D341Med (cell line): ENCODE measurements around the gene FBXO9.

Experiments
- DNase-seq: peaks from one replicate; pipeline ENCODE4 v3.0.0; 2012; ENCODE audit warnings: low spot score

Gene FBXO9

GRCh38 chr6:53095270-53095669 is 30.1 kb downstream of the FBXO9 start:
- DNase-seq: no peak

- no peak for DNase-seq
Observed at GRCh38 chr6:53095716-53096115, 30.5 kb downstream of the FBXO9 start.

DNA sequence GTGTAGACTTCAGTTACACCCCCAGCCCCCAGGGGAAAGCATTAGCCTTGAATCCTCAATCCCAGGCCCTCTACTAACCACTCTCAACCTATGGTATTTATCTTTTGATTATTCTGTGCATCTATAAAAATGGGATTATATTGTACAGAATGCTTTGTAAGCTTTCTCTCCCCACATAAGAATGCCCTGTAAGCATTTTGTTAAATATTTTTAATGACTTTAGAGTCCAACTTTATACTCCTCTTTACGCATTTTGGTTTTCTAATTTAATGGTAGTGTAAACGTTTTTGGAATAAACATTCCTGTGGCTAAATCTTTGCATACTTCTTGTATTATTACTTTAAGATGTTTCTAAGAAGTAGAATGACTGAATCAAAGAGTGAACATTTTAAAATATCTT is 35.4 kb downstream of the FBXO9 start:
- no peak for DNase-seq

DNA sequence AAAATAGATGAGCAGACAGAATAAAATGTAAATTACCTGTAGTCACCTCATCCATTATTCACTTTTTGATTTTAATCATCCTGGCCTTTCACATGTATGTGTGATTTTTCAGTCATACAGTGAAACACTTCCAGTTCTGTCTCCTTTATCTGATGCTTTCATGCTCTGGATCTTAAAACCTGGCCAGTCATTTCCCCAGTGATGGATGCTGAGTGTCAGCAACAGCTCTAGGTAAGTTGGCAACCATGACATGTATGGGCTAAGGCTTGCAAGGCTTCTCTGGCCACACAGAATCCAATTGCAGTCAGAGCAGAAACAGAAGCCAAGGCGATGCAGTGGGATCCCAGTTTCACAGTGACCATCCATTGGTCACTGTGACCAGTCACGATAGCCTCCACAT is 35.8 kb downstream of the FBXO9 start:
- no peak for DNase-seq

DNA sequence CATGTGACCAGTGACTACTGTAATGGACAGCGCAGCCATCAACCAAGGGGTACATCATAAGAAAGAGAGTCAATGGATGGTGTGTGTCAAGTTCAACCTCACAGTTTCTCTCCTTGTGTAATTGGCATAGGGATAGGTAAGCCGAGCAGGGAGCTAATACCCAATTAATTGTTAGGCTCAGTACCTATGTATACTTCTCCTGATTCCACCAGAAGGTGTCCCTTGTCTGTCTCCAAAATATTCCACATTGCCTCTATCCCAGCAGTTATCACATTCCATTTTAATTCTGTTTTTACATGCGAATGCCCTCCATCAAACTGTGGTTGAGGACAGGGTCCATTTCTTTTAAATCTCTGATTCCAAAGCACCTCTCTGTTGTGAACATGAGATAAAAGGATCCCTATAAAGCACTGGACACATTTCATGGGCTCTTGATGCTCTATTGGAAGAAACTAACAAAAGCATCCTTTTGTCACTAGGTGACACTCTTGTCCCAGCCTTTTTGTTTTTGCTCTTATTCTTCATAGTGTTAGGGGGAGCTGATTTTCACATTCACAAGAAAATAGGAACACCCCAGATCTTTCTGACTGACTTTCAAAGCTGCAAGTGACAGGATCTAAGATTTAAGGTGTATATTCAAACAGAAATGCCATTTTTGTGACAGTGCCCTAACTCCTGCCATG is 38.9 kb downstream of the FBXO9 start:
- no peak for DNase-seq

DNA sequence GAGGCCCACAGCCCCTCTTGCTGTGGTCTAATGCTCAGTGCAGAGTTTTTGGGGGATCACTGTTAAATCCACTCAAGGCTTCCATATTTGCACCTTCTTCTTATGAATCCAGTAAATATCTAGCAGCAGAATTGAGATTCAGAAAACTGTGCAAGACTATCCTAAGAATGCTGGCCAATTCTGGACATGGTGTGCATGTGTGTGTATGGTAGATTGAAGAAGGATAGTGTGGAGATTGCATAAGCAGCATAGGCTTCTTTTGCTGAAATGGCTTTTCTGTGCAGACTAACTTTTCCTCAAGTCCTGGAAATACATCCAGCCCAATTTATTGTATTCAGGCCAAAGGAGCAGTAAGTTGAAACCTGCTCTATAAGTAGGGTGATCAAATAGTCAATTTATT is 39.7 kb downstream of the FBXO9 start:
- no peak for DNase-seq

DNA sequence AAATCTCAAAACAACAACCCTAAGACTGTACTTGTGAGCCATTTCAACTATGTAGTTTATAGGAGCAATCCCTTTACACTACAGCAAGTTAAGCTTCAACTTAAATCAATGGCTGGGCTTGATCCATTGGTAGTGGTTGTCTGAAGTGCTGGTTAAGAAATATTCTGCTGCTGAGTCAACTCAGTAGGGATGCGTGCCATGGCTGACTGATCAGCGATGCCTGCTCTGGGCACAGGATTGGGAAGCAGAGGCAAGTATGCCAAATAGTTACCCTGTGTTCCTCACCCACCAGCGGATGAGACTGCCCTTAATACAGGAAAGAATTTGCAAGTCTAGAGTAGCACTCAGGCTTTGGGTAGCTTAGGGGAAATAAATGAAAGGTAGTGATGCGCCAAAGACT is 41.9 kb downstream of the FBXO9 start:
- no peak for DNase-seq

- no peak for DNase-seq
Observed at GRCh38 chr6:53109612-53110011, 44.4 kb downstream of the FBXO9 start.

- DNase-seq: no peak
Observed at GRCh38 chr6:53111865-53112264, 46.7 kb downstream of the FBXO9 start.

- DNase-seq: no peak
Observed at GRCh38 chr6:53112404-53112803, 47.2 kb downstream of the FBXO9 start.

- no peak for DNase-seq
Observed at GRCh38 chr6:53112871-53113270, 47.7 kb downstream of the FBXO9 start.

DNA sequence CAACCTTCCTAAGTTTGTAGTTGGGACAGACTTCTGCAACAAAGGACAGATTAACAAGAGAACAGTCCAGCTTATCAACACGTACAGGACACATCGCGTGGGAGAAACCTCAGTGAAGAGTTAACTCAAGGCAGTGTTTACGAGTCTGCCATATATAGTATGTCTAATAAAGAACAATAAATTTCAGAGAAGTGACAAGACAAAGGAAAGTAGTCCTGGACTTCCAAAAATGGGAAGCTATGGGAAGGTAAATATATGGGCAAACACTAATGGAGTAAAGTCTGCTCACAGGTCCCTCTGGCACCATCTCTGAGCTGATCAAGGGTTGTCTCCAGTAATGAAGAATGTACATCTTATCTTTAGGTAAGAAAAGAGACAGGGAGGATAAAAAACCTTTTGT is 48.5 kb downstream of the FBXO9 start:
- no peak for DNase-seq

GRCh38 chr6:53115113-53115512 is 49.9 kb downstream of the FBXO9 start:
- no peak for DNase-seq

GRCh38 chr6:53115741-53116140 is 50.5 kb downstream of the FBXO9 start:
- DNase-seq: no peak

DNA sequence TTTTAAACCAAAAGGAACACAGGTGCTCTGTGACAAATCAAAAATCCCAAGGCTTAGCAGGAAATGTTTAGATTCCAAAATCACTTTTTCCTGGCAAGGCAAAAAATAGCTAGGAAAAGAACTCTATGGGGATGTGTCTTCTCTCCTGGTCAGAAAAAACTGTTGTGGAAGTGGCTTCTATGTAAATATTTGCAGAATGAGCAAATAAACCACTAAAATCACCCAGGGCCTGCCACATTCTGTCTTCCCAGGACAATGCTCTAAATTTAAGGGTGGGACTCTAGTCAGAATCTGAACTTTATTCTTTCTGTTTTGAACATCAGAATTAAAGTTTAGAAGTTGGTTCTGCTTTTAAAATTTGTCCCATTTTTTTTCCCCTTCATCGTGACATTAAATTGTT is 54.1 kb downstream of the FBXO9 start:
- DNase-seq: no peak

GRCh38 chr6:53119772-53120409 is 54.7 kb downstream of the FBXO9 start:
- no peak for DNase-seq

- DNase-seq: no peak
Observed at GRCh38 chr6:53124131-53124800, 59.1 kb downstream of the FBXO9 start.

- DNase-seq: no peak
Observed at GRCh38 chr6:53125276-53125675, 60.1 kb downstream of the FBXO9 start.

DNA sequence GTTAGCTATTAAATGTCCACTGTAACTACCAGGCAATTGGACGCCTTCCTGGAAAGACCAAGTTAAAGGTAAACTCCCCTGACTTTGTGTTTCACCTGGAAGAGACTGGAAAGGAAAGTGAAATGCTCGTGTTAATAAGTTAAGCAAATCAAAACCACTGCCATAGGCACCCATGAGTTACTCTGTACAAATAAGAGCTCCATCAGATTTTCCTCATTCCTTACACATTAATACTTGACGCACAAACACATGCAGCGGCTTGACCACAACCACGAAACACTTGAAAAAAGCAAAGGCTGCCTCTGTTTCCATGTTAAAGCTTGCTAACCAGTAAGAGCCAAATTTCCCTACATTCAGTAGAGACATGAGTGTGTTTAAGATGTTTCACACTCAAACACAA is 63.6 kb downstream of the FBXO9 start:
- DNase-seq: no peak

GRCh38 chr6:53130569-53131290 is 65.5 kb downstream of the FBXO9 start:
- DNase-seq: no peak

GRCh38 chr6:53133961-53134360 is 68.8 kb downstream of the FBXO9 start:
- no peak for DNase-seq

DNA sequence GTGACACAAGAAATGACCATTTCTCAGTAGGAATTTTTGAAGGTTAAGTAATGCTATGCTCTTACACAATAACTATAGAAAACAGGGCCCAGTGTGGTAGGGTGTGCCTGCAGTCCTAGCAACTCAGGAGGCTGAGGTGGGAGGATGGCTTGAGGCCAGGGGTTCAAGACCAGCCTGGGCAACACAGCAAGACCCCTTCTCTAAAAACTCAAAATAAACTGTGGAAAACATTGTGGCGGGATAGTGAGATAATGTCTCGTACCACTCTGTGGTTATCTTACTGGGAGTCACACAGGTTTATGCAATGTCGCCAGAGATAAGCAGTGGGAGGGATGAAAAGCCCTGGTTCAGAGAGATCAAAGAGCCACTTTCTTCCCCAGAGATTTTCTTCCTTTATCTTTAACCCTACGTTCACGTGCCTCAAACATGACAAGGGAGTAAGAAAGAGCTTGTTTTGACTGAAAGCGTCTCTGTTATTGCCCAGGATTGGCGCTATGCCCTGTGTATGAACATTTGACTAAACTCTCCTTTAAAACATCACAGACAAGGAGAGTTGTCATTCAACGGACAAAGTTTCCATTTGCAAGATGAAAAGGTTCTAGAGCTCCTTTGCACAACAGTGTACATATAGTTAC is 69.5 kb downstream of the FBXO9 start:
- no peak for DNase-seq
